T-helper 17 cell (primary cell): ENCODE measurements around the gene ALG9. TPM values are rescaled to one million over a fixed set of nuclear protein-coding genes. Genes with fewer than 3 reads are reported as not detected.

Source experiments
- ATAC-seq: fragments of 150-1000 bp; cut with Tn5 transposase; 2 replicates; pipeline ENCODE4 v1.10.0; 2021; ENCODE audit warnings: mild to moderate bottlenecking, moderate library complexity
- DNase-seq, 3 donors: peaks; one replicate each; pipeline versions ENCODE4 v3.0.0 to v3.0.0-alpha.2; 2020 to 2021
- H3K9me3 ChIP-seq: one replicate; pipeline ENCODE4 v1.7.0; 2013; ENCODE audit warnings: low read length, mild to moderate bottlenecking; ENCODE audit not compliant: control insufficient read depth, poor library complexity, severe bottlenecking
- H3K27ac Mint-ChIP-seq: one replicate; pipeline ENCODE4 v1.8.0; 2022; ENCODE audit warnings: mild to moderate bottlenecking, moderate library complexity, mixed read lengths
- H3K27me3 Mint-ChIP-seq: one replicate; pipeline ENCODE4 v1.8.0; 2022; ENCODE audit warnings: mixed read lengths
- H3K36me3 Mint-ChIP-seq: one replicate; pipeline ENCODE4 v1.8.0; 2022; ENCODE audit warnings: low read depth, mixed read lengths
- H3K4me1 Mint-ChIP-seq: one replicate; pipeline ENCODE4 v1.8.0; 2022; ENCODE audit warnings: mild to moderate bottlenecking, mixed read lengths
- H3K4me3 Mint-ChIP-seq: one replicate; pipeline ENCODE4 v1.8.0; 2022; ENCODE audit warnings: mild to moderate bottlenecking, moderate library complexity, mixed read lengths
- total RNA-seq, 4 donors: library from RNA in 2 of 4; stranded (reverse) in 2 of 4; gene quantifications; one replicate each; pipeline ENCODE4 v1.2.3 and lab custom pipeline; 2022 to 2026

The ALG9 gene
- total RNA-seq, 2 donors from 2014 or later, result 22.7 to 33.9 TPM

DNA sequence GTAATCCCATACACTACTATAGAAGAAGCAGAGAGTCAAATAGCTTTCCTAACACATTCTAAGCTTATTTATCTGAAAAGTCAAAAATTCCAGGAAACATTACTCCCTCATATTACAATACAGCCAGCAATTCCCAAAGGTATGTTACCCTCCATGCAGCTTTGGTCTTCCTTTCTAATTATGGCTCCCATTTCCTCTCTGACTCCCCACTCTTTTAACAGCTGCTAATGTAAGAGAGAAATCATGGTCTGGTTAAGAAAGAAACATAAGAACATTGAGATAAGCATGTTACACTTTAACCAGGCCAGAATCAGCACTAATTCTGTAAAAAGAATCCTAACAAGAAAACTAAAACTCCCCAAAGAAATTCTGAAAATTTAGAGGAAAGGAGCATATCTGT lies 112.0 kb downstream of the ALG9 start:
- H3K4me1 Mint-ChIP-seq, result peaks cover 17% of the 10 kb centered on the region
- H3K27me3 Mint-ChIP-seq, result no peaks in the 10 kb centered on the region
- DNase-seq (no peak), ATAC-seq (no peak)
- H3K9me3 ChIP-seq, result no peaks in the 10 kb centered on the region
- H3K36me3 Mint-ChIP-seq, result peaks cover 12% of the 10 kb centered on the region
- no peak overlapping the region for H3K4me3 Mint-ChIP-seq
- H3K27ac Mint-ChIP-seq, result no peak overlapping the region

DNA sequence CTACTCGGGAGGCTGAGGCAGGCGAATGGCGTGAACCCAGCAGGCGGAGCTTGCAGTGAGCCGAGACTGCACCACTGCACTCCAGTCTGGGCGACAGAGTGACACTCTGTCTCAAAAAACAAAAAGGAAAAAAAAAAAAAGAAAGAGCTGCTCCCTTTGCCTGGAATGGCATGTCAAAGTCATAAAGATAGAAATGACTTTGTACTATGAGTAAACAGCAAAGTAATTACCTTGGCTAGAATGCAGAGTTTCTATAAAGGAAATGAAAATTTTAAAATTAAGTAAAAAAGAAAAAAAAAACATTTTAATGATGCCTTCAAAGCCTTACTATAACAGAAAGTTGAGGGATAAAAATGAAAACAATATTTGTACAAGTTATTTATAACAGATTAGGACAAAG lies 115.3 kb downstream of the ALG9 start:
- Mint-ChIP-seq H3K27me3 (no peaks in the 10 kb centered on the region), H3K27ac (no peak overlapping the region), H3K4me3 (no peak overlapping the region), H3K4me1 (peaks cover 7% of the 10 kb centered on the region), H3K36me3 (peaks cover 5% of the 10 kb centered on the region)
- H3K9me3 ChIP-seq, result no peaks in the 10 kb centered on the region
- no peak for DNase-seq
- ATAC-seq, result no peak

DNA sequence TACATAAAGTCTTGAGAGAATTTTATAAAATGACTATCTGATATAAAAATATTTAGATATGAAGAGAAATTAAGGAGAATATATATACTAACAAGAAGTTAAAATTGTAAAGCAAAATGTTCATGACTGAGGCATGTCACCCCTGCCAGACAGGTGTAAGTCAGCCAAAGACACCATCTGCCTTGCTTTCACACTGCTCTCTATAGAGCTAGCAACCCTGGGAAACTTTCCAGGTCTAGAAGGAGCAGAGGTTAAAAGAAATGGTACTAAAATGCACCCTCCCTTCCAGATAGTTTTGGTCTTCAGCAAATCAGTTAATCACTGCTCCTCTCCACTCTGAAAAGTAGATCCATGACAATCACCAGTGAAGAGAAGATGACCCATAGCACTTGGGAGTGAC lies 121.7 kb downstream of the ALG9 start:
- no peak for ATAC-seq
- no peak overlapping the region for H3K27ac Mint-ChIP-seq
- peaks cover 12% of the 10 kb centered on the region for H3K4me1 Mint-ChIP-seq
- no peak for DNase-seq
- peaks cover 16% of the 10 kb centered on the region for H3K36me3 Mint-ChIP-seq
- H3K4me3 Mint-ChIP-seq, result no peak overlapping the region
- H3K27me3 Mint-ChIP-seq, result no peaks in the 10 kb centered on the region
- no peaks in the 10 kb centered on the region for H3K9me3 ChIP-seq

DNA sequence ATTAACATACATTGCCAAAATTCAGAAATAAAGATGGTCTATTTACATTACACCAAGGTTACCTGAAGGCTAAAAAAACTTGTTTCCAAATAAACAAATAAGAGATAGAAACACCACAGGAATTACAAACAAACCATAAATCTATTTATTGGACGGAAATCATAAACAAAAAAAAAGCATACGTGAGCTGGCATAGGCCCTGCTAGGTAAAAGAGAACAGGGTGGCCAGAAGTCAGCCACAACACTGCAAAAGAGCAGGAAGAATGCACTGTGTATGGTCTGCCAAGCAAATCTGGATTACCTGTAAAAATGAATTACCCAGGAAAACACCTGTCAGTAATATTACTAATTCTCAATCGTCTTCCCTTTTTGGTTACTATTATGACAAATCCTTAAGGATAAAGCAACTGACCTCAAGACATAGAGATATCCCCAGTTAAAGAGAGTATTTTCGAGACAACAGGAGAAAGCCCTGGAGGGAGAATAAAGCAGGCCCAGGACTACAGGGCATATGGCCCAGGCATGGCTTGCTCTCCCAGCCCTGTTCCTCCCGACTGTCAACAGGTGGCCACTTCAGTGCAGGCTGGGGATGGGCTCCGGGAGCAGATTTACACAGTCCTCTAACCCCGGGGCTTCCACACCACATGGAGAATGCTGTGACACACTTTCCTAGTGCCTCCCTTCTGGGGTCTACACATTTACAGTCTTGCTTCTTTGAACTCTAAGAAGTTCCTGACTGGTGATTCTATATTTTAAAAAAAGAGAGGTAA lies 123.2 kb downstream of the ALG9 start:
- ATAC-seq (no peak), DNase-seq (no peak)
- Mint-ChIP-seq H3K36me3 (peaks cover 21% of the 10 kb centered on the region), H3K27me3 (no peaks in the 10 kb centered on the region), H3K4me1 (peaks cover 15% of the 10 kb centered on the region), H3K27ac (no peak overlapping the region), H3K4me3 (no peak overlapping the region)
- H3K9me3 ChIP-seq, result no peaks in the 10 kb centered on the region

DNA sequence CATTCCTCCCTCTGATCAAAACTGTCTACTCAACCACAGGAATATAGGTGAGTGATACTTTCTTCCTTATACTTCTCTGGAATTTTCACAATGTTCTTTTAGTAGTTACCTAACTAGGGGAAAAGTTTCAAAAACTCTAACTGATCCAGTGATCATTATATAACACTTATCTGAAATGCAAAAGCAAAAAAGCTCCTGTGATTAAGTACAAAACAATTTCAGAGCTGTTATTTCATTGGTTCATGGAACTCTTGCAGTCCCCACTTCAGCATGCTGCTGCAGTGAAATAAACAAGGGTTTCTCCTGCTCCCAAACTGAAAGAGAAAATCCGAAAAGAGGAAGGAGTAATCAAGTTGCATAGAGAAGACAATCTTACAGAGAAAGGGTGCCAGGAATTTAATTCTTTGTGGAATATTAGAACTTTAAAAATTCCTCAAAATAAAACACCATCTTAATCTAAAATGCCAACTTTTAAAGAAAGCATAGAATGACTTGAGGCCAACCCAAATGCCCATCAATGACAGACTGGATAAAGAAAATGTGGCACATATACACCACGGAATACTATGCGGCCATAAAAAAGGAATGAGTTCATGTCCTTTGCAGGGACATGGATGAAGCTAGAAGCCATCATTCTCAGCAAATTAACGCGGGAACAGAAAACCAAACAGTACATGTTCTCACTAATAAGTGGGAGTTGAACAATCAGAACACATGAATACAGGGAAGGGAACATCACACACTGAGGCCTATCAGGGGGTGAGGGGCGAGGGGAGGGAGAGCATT lies 125.5 kb downstream of the ALG9 start:
- DNase-seq (no peak), ATAC-seq (no peak)
- Mint-ChIP-seq H3K4me3 (no peak overlapping the region), H3K27me3 (no peaks in the 10 kb centered on the region), H3K36me3 (peaks cover 23% of the 10 kb centered on the region), H3K4me1 (peaks cover 11% of the 10 kb centered on the region), H3K27ac (no peak overlapping the region)
- no peaks in the 10 kb centered on the region for H3K9me3 ChIP-seq

DNA sequence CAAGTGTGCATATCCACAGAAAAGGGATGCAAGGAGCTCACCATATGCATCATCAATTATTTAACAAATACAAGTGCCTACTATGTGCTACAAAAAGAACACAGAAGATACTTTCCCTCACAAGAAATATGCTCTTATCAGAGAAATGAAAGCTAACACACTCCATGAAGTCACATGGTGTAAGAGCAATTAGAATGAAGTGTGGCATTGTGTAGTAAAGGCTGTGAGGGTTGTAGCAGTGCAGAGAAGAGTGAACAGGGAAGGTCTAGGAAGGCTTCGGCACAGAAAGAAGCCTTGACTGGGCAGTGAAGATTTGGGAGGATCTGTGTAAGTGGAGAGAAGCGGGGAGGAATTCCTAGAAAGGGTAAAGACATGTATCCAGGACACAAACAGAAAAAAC lies 127.7 kb downstream of the ALG9 start:
- peaks cover 23% of the 10 kb centered on the region for H3K36me3 Mint-ChIP-seq
- H3K27me3 Mint-ChIP-seq, result no peaks in the 10 kb centered on the region
- peak overlapping the region; percentile 91 for H3K27ac Mint-ChIP-seq

DNA sequence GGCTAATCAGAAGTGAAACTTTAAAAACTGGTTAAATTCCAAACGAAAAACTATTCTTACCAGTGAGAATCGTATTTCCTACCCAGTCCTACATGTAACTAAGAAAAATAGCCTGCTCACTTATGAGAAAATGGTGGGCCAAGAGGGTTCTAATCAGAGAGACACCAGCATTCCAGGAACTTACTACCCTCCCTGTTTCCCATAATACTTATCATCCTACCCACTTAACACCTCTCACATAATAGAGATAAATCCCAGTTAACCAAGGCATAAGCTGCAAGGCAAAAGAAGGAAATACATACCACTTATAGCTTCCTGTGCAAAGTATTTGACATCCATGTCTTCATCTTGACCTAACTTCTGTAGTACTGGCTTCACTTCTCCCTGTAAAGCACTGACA lies 129.6 kb downstream of the ALG9 start:
- Mint-ChIP-seq H3K27ac (no peak overlapping the region), H3K36me3 (peaks cover 17% of the 10 kb centered on the region)
- no peak for ATAC-seq

More for the DNA sequence above, 127.7 kb downstream of the ALG9 start:
- Mint-ChIP-seq H3K4me1 (peaks cover 11% of the 10 kb centered on the region), H3K4me3 (no peak overlapping the region)
- ATAC-seq (no peak), DNase-seq (no peak)
- no peaks in the 10 kb centered on the region for H3K9me3 ChIP-seq

DNA sequence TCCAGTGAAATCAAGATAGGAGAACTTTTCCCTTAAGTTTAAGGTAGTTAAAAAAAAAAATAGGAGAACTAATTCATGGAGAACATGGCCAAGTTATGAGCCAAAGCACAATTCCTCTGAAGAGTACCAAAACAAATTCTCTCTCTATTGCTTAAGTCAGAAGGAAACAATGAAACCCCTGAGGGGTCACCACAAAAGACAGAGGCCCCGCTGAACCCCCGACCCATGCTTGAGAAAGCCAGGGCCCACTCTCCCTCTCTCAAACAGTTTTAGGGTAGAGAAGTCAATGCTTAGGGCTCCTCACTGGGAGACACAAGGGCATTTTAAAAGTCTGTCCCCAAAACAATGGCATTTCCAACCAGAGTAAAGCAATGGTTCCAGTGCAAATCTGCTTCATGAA lies 132.1 kb downstream of the ALG9 start:
- no peak for ATAC-seq
- H3K9me3 ChIP-seq, result no peaks in the 10 kb centered on the region
- Mint-ChIP-seq H3K36me3 (peaks cover 7% of the 10 kb centered on the region), H3K27ac (no peak overlapping the region), H3K4me1 (peaks cover 12% of the 10 kb centered on the region), H3K4me3 (no peak overlapping the region), H3K27me3 (no peaks in the 10 kb centered on the region)
- DNase-seq, result no peak

More for the DNA sequence above, 129.6 kb downstream of the ALG9 start:
- no peak for DNase-seq
- no peaks in the 10 kb centered on the region for H3K9me3 ChIP-seq
- Mint-ChIP-seq H3K4me3 (no peak overlapping the region), H3K27me3 (no peaks in the 10 kb centered on the region), H3K4me1 (peaks cover 13% of the 10 kb centered on the region)

DNA sequence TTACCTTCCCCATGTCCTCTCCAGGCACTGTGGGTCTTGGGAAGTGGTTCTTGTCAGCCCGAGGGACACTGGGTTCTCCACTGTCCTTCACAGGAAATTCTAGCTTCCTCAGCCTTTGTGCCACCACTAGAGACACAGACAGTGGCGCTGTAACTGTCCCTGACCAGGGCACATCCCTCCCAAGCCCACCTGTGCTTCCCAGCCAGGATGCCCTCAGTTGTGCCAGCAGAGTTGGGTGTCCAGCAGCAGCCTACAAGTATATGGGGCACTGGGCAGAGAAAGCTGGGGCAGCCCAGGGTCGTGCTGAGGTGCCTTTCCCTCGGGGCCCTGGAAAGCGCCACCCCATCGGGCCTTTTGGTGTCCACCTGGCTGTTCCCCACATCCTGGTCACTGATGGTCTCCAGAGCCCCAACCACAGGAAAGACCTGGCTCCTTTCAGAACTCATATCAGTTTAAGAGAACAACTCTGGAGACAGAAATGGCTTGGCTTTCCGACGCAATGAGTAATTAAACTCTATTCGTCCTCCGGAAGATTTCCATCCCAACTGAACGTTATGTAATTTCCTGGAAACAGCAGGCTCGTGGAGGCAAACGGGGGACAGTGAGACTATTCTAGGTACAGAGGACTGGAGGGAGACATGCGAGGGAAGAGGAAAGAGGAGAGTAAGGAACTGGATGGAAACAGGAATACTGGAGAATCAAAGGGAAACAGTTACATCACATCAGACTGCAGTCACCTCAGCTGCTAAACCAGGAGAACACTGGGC lies 133.8 kb downstream of the ALG9 start:
- ATAC-seq (no peak), DNase-seq (no peak)
- H3K9me3 ChIP-seq, result no peaks in the 10 kb centered on the region
- Mint-ChIP-seq H3K36me3 (peaks cover 2% of the 10 kb centered on the region), H3K27ac (no peak overlapping the region), H3K4me1 (peaks cover 9% of the 10 kb centered on the region), H3K27me3 (no peaks in the 10 kb centered on the region), H3K4me3 (peak overlapping the region; percentile 70)

DNA sequence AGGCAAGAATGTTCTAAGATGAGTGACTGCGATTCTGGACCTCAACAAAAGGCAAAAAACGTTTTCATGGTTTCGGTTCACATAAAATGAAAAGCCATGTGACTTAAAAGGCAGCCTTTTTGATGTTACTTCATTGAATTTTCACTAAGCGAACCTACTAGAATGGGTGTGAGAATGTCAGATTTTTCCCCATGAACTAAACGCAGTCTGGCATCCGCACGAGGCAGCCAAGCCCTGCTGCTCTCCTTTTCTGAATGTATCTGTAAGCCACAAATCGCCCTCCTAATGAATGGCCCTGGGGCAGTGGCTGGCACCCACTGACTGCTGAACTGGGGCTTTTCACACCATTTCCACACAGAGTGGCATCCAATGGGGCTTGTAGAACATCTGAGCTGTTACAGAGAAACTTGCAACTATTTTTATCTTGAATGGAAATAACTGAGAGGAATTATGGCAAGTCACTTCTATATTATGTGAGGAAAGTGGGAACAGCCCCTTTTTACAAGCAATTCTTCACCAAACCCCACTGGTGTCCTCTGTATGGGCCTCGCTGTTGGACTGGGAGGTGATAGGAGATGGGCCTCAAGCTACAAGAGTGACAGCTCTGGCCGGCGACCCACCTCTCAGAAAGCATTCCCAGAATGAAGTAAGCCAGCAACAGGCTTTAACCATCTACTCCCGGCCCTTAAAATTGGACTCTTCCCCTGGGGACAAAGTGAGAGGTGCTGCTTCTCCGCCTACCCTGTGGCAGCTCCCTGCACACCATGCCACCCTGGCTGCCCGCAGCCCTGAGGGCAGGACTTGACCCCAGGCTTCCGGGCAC lies 134.5 kb downstream of the ALG9 start:
- Mint-ChIP-seq H3K27me3 (no peaks in the 10 kb centered on the region), H3K4me1 (peaks cover 9% of the 10 kb centered on the region), H3K27ac (no peak overlapping the region), H3K36me3 (peaks cover 2% of the 10 kb centered on the region), H3K4me3 (peak overlapping the region; percentile 70)
- no peak for ATAC-seq
- no peaks in the 10 kb centered on the region for H3K9me3 ChIP-seq
- DNase-seq, result no peak
